HCT116 (cell line): ENCODE data around the gene DPYSL4.

Experiments
- CBX3 ChIP-seq: IDR thresholded peaks from 2 replicates; pipeline ENCODE4 v1.6.1; 2012; ENCODE audit warnings: low read depth
- CEBPB ChIP-seq: IDR thresholded peaks from 2 replicates; pipeline ENCODE4 v1.6.1; 2012; ENCODE audit warnings: low read depth
- CTCF ChIP-seq, 3 experiments: fragments of 200-600 bp in 1 of 3; sonication (generic) in 1 of 3; IDR thresholded peaks in 2 of 3; conservative IDR thresholded peaks in 1 of 3; 2 replicates each; pipeline ENCODE4 v1.5.1; 2012 to 2017; ENCODE audit warnings: low read depth in 2 of 3, low read length in 2 of 3, antibody characterized with exemption in 1 of 3, borderline replicate concordance in 1 of 3, control low read depth in 1 of 3, mild to moderate bottlenecking in 1 of 3, mixed read lengths in 1 of 3, mixed run types in 1 of 3, moderate library complexity in 1 of 3; ENCODE audit not compliant: insufficient read depth in 1 of 3
- EGR1 ChIP-seq: IDR thresholded peaks from 2 replicates; pipeline ENCODE4 v1.6.1; 2012; ENCODE audit warnings: low read depth
- EZH2 ChIP-seq: fragments of 200-600 bp; sonication (generic); IDR thresholded peaks from 2 replicates; pipeline ENCODE4 v1.6.1; 2017; ENCODE audit warnings: antibody characterized with exemption, mixed run types
- EZH2phosphoT487 ChIP-seq: fragments of 200-600 bp; IDR thresholded peaks from 2 replicates; pipeline ENCODE4 v1.6.1; 2018; ENCODE audit warnings: antibody characterized with exemption, borderline replicate concordance
- FOSL1 ChIP-seq: IDR thresholded peaks from 2 replicates; pipeline ENCODE4 v1.6.1; 2012; ENCODE audit warnings: low read depth
- POLR2A ChIP-seq: IDR thresholded peaks from 2 replicates; pipeline ENCODE4 v1.7.0; 2011; ENCODE audit warnings: borderline replicate concordance; ENCODE audit not compliant: insufficient read depth, insufficient read length; ENCODE audit errors: extremely low read depth
- POLR2AphosphoS5 ChIP-seq: IDR thresholded peaks from 2 replicates; pipeline ENCODE4 v1.6.1; 2011; ENCODE audit warnings: mild to moderate bottlenecking, low read depth, low read length, moderate library complexity
- RAD21 ChIP-seq: IDR thresholded peaks from 2 replicates; pipeline ENCODE4 v1.6.1; 2012; ENCODE audit warnings: low read depth, mild to moderate bottlenecking
- REST ChIP-seq: IDR thresholded peaks from 2 replicates; pipeline ENCODE4 v1.6.1; 2012; ENCODE audit warnings: low read depth
- ZFX ChIP-seq: fragments of 450-650 bp; IDR thresholded peaks from 2 replicates; pipeline ENCODE4 v1.6.1; 2017

GRCh38 chr10:132168571-132169030, 18.1 kb upstream of the DPYSL4 start:
- TF ChIP-seq CTCF (IDR thresholded peaks at IDR 0.05 in 2 of 3, conservative IDR thresholded peaks at IDR 0.05 in 1 of 3; ENCODE audit: borderline replicate concordance in 1 of 3, insufficient read depth in 1 of 3, low read depth in 2 of 3, low read length in 2 of 3): no peak
- TF ChIP-seq RAD21: no peak
- TF ChIP-seq EZH2phosphoT487: no peak
- TF ChIP-seq CEBPB: no peak
- no peak for TF ChIP-seq POLR2A
- TF ChIP-seq POLR2AphosphoS5: no peak
- TF ChIP-seq EZH2: no peak
- TF ChIP-seq FOSL1: no peak
- no peak for TF ChIP-seq EGR1
- TF ChIP-seq CBX3: no peak
- no peak for TF ChIP-seq ZFX
- no peak for TF ChIP-seq REST
